ENCODE measurements around the gene KRT15. TPM values are rescaled to one million over a fixed set of nuclear protein-coding genes. Genes with fewer than 3 reads are reported as not detected.

KRT15 gene
- total RNA-seq, 1 donor: 0.63 TPM

DNA sequence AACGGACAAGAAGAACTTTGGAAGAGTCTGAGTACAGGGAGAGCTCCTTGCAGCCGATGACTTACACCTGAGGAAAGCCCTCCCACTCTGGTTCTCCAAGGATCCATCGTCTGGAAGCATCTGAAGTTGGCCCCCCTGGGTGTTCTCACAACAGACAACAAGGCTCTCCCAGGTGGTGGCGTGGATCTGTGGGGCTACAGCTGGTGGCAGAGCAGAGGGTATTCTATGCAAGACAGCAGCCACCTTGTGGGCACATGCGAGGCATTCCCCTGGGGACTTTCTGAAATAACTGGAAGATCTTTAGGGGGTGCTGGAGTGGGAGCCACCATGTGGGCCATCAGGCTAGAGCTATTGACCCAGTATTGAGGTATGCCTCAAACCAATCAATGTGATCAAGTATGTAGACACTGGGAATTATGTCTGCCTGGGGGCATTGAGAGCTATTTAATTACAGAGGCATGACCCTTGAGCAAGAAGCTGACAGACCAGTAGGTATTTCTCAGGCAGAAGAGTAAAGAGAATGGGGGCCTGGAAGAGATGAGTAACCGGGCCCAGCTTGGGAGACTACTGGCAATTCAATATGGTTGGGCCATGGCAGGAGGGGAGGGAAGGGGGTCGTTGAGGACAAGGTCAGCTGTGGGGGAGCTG, 16.3 kb upstream of the KRT15 start:
- no peak for DNase-seq (ENCODE audit: low read depth)
- TF ChIP-seq, protein P1, sequence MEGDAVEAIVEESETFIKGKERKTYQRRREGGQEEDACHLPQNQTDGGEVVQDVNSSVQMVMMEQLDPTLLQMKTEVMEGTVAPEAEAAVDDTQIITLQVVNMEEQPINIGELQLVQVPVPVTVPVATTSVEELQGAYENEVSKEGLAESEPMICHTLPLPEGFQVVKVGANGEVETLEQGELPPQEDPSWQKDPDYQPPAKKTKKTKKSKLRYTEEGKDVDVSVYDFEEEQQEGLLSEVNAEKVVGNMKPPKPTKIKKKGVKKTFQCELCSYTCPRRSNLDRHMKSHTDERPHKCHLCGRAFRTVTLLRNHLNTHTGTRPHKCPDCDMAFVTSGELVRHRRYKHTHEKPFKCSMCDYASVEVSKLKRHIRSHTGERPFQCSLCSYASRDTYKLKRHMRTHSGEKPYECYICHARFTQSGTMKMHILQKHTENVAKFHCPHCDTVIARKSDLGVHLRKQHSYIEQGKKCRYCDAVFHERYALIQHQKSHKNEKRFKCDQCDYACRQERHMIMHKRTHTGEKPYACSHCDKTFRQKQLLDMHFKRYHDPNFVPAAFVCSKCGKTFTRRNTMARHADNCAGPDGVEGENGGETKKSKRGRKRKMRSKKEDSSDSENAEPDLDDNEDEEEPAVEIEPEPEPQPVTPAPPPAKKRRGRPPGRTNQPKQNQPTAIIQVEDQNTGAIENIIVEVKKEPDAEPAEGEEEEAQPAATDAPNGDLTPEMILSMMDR (IDR thresholded peaks at IDR 0.05; ENCODE audit: insufficient read depth, low read length): no peak

GRCh38 chr17:41533613-41534012, 14.9 kb upstream of the KRT15 start:
- H3K4me3 ChIP-seq (ENCODE audit: low read depth, low read length): no peak overlapping the region
- TF ChIP-seq, protein P1 (IDR thresholded peaks at IDR 0.05; ENCODE audit: insufficient read depth, low read length): no peak
- no peak for DNase-seq (ENCODE audit: low read depth)

More for the DNA sequence above, 16.3 kb upstream of the KRT15 start:
- no peak overlapping the region for H3K4me3 ChIP-seq (ENCODE audit: low read depth, low read length)

DNA sequence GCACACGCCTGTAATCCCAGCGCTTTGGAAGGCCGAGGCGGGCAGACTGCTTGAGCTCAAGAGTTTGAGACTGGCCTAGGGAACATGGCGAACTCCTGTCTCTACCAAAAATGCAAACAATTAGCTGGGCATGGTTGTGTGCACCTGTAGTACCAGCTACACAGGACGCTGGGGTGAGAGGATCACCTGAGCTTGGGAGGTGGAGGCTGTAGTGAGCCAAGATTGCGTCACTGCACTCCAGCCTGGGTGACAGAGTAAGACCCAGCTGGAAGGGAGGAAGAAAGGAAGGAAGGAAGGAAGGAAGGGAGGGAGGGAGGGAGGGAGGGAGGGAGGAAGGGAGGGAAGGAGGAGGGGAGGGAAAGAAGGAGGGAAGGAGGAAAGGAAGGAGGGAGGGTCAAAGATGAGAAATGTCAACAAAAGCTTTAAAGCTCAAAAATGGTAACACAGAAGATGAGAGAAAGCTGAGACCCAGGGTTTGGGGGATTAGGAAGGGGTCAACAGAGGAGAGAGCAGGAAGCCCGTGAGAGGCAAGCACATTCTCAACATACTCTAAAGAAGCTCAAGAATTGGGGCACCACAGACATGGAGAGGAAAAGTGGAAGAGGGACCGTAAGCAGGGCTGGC, 14.4 kb upstream of the KRT15 start:
- H3K4me3 ChIP-seq (ENCODE audit: low read depth, low read length): no peak overlapping the region
- TF ChIP-seq, protein P1 (IDR thresholded peaks at IDR 0.05; ENCODE audit: insufficient read depth, low read length): no peak
- no peak for DNase-seq (ENCODE audit: low read depth)

DNA sequence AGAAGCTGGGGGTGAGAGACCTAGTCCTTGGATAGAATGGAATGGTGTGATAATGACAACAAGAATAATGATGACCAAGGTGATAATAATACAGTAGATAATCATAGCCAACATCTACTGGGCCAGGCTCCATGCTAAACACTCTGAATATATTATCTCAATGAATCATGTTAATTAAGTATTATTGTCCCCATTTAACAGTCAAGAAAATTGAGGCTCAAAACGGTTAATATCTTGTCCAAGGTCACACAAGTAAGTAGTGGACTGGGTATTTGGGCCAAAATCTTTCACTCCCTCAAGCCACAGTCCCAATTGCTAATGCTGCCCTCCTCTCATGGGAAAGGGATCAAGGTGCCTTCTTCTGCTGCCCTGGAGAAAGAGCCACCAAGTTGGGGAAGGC, 13.3 kb upstream of the KRT15 start:
- DNase-seq (ENCODE audit: low read depth): no peak
- no peak overlapping the region for H3K4me3 ChIP-seq (ENCODE audit: low read depth, low read length)
- TF ChIP-seq, protein P1 (IDR thresholded peaks at IDR 0.05; ENCODE audit: insufficient read depth, low read length): no peak

DNA sequence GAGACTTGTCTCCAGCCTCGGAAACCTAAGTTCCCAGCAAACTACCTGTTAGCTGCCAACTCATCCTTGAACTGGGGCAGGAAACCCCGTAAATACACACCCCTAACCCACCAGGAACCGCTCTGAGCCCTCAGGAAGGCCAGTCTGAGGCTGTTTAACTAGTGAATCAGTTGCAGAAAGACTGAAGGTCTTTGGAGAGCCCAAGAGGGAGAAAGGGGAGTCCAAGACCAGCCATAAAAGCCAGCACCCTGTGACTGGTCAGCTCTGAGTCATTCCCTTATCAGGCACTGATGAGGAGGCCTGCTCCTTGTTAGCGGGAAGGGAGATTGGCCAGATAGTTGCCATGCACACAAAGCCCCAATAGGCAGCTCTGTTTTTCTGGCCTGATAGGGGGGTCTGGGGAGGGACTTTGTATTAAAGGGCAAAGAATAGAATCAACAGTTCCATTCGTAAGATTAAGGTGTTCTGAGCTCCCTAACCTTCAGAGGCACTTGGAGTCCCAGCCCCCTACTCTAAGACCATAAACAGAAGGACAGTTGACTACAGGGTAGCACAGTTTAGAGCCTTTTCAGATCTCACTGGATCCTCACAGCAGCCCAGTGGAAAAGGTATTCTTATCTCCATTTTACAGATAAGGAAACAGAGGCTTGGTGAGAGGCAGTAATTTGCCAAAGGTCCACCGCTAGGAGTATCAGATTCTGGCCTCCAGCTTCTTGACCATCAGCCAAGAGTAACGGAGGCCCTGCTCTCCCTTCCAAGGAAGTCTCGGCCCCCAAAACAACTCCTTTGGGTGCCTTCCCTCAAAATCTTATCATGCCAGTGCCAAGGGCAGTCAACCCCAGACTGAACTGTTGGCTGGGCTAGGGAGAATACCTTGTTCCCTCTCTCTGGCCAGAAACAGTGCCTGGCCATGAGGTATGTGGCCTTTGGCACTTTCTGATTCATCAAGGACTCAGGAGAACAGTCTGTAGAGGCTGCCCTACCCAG, 11.7 kb upstream of the KRT15 start:
- peak; percentile 97 for DNase-seq (ENCODE audit: low read depth)
- TF ChIP-seq, protein P1 (IDR thresholded peaks at IDR 0.05; ENCODE audit: insufficient read depth, low read length): peak; percentile 21
- no peak overlapping the region for H3K4me3 ChIP-seq (ENCODE audit: low read depth, low read length)

DNA sequence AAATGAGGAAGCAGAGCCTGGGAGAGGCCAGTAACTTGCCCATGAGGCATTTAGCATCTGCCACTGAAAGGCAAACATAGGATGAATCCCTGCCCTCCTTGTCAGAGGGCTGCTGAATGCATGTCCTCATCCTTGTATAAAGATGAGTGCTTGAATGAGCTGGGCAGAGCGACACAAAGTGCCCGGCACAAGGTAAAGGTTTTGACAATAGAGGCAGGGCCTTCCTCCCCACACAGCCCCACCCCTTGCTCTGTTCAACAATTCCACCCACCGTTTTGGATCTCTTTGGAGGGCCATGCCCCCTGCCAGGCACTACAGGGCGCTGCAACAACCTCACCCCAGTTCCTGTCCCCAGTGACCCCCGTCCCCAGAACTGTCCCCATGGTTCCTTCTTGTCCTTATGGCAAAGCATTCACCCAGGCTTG, 10.8 kb upstream of the KRT15 start:
- TF ChIP-seq, protein P1 (IDR thresholded peaks at IDR 0.05; ENCODE audit: insufficient read depth, low read length): no peak
- no peak overlapping the region for H3K4me3 ChIP-seq (ENCODE audit: low read depth, low read length)
- DNase-seq (ENCODE audit: low read depth): no peak
